BLaER1 treated with 17β-estradiol and CSF1 and Interleukin-3, amounts not matched to agents 10 nM and 100 nM (cell line): ENCODE results near the gene TBC1D3L.
"Not testable (repeated sequence)": the region's sequence is repeated elsewhere in the genome, so short reads cannot be mapped to it uniquely, and the experiment has no call there.

Experiments
- H3K27ac ChIP-seq, 11 experiments: shearing (Covaris generic); formaldehyde crosslinking; 2 replicates each; pipeline ENCODE4 v1.8.1; 2022
- H3K27me3 ChIP-seq, 11 experiments: shearing (Covaris generic); formaldehyde crosslinking; 2 replicates each; pipeline ENCODE4 v1.8.1; 2022
- H3K36me3 ChIP-seq, 11 experiments: shearing (Covaris generic); formaldehyde crosslinking; 2 replicates each; pipeline ENCODE4 v1.8.1; 2022
- H3K4me1 ChIP-seq, 10 experiments: shearing (Covaris generic); formaldehyde crosslinking; 2 replicates each; pipeline ENCODE4 v1.8.1; 2022
- H3K4me2 ChIP-seq, 11 experiments: shearing (Covaris generic); formaldehyde crosslinking; 2 replicates each; pipeline ENCODE4 v1.8.1; 2022
- H3K4me3 ChIP-seq, 10 experiments: shearing (Covaris generic); formaldehyde crosslinking; 2 replicates each; pipeline ENCODE4 v1.8.1; 2022
- H3K9ac ChIP-seq, 11 experiments: shearing (Covaris generic); formaldehyde crosslinking; 2 replicates each; pipeline ENCODE4 v1.8.1; 2022
- H3K9me3 ChIP-seq, 11 experiments: shearing (Covaris generic); formaldehyde crosslinking; replicated peaks in 1 of 11; 2 replicates each; pipeline ENCODE4 v1.8.1; 2022
- H4K20me1 ChIP-seq, 11 experiments: shearing (Covaris generic); formaldehyde crosslinking; 2 replicates each; pipeline ENCODE4 v1.8.1; 2022

Gene TBC1D3L

DNA sequence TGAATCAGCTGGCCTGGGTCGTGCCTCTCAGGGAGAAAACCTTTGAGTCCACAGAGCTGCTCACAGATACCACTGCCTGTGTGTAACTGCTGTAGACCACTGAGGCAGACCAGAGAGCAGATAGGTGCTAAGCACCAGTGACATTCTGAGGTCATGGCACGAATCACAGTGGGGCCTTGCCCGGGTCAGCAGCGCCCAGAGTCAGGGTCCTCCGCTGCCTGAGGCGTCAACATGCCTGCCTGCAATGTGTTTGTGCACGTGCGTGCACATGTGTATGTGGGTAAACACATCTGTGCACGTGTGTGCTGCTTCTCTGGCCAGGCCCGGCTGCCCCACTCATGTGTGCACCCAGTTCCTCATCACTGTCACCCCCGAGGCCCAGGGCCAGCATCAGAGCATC is at the start of gene TBC1D3L:
TSS of gene TBC1D3L (minus strand) at position 101 of the 400 bp plus-strand sequence. CDS start 1,540 bp downstream, outside the sequence.
- H3K27ac ChIP-seq, H3K4me2 ChIP-seq: not testable (repeated sequence)

DNA sequence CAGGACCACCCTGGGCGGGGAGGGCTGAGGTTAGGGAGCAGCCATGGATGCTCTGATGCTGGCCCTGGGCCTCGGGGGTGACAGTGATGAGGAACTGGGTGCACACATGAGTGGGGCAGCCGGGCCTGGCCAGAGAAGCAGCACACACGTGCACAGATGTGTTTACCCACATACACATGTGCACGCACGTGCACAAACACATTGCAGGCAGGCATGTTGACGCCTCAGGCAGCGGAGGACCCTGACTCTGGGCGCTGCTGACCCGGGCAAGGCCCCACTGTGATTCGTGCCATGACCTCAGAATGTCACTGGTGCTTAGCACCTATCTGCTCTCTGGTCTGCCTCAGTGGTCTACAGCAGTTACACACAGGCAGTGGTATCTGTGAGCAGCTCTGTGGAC is 14.8 kb upstream of the TBC1D3L start, which contains the start of gene TBC1D3D:
TSS of gene TBC1D3D (plus strand) at position 301 of the 400 bp plus-strand sequence. CDS start 1,585 bp downstream, outside the sequence.
- H3K4me1 ChIP-seq, H3K36me3 ChIP-seq, H3K9ac ChIP-seq, H3K4me2 ChIP-seq, H3K27ac ChIP-seq, H3K4me3 ChIP-seq, H3K9me3 ChIP-seq, H3K27me3 ChIP-seq, H4K20me1 ChIP-seq: not testable (repeated sequence)

More for the DNA sequence above, at the start of gene TBC1D3L:
- not testable (repeated sequence) for H3K4me3 ChIP-seq, H3K4me1 ChIP-seq, H3K27me3 ChIP-seq, H3K9ac ChIP-seq, H4K20me1 ChIP-seq, H3K9me3 ChIP-seq, H3K36me3 ChIP-seq
